Endothelial cell (in vitro differentiated cells): ENCODE data around the gene CAMTA1. TPM values are rescaled to one million over a fixed set of nuclear protein-coding genes. Genes with fewer than 3 reads are reported as not detected.

Experiments
- DNase-seq: peaks from one replicate; pipeline ENCODE4 v3.0.0; 2021; ENCODE audit warnings: low spot score
- H3K27ac Mint-ChIP-seq: one replicate; pipeline ENCODE4 v1.8.0; 2021; ENCODE audit warnings: mixed read lengths, inconsistent platforms; ENCODE audit not compliant: unreplicated experiment
- H3K27me3 Mint-ChIP-seq: one replicate; pipeline ENCODE4 v1.8.0; 2021; ENCODE audit warnings: mild to moderate bottlenecking, moderate library complexity, mixed read lengths, inconsistent platforms; ENCODE audit not compliant: unreplicated experiment
- H3K36me3 Mint-ChIP-seq: one replicate; pipeline ENCODE4 v1.8.0; 2021; ENCODE audit warnings: mild to moderate bottlenecking, low read depth, mixed read lengths, inconsistent platforms; ENCODE audit not compliant: unreplicated experiment
- H3K4me1 Mint-ChIP-seq: one replicate; pipeline ENCODE4 v1.8.0; 2021; ENCODE audit warnings: mild to moderate bottlenecking, mixed read lengths, inconsistent platforms; ENCODE audit not compliant: unreplicated experiment
- H3K4me3 Mint-ChIP-seq: one replicate; pipeline ENCODE4 v1.8.0; 2021; ENCODE audit warnings: mild to moderate bottlenecking, mixed read lengths, inconsistent platforms; ENCODE audit not compliant: unreplicated experiment
- H3K9me3 Mint-ChIP-seq: one replicate; pipeline ENCODE4 v1.8.0; 2021; ENCODE audit warnings: mixed read lengths, inconsistent platforms; ENCODE audit not compliant: unreplicated experiment
- CTCF ChIP-seq: fragments of 200-600 bp; sonication (generic); IDR thresholded peaks from one replicate; pipeline ENCODE4 v1.5.0; 2021; ENCODE audit warnings: antibody characterized with exemption; ENCODE audit not compliant: unreplicated experiment
- total RNA-seq: library from RNA; stranded (reverse); fragmentation: NEBNext Ultra II Directional; extraction: Animal tissue kit (Norgen Biotek cat#: 25700); gene quantifications from one replicate; pipeline ENCODE4 v1.2.1, GENCODE V29; 2021; ENCODE audit not compliant: unreplicated experiment

The CAMTA1 gene
- total RNA-seq, 1 donor from 2014 or later: 87.3 TPM

DNA sequence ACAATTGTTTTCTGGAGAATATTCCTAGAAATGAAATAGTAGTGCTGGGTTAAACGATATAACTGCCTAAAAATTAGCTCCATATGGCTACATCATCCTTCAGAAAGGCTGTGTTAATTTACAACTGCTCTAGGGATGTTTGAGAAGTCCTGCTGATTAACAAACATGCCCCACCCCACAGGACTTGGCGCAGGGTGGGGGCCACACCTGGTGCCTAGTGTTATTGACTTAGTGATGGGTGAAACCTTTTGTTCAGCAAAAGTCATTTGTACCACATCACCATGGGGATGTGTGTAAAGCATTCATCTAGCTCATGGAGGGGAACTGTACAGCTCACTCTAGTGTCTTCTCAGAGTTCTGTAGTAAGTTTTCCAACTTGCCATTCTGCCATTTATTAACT, 492.8 kb downstream of the CAMTA1 start:
- no peak overlapping the region for H3K27ac Mint-ChIP-seq
- H3K36me3 Mint-ChIP-seq: no peaks in the 10 kb centered on the region
- no peaks in the 10 kb centered on the region for H3K27me3 Mint-ChIP-seq
- no peak overlapping the region for H3K4me3 Mint-ChIP-seq
- H3K4me1 Mint-ChIP-seq: no peaks in the 10 kb centered on the region
- no peak for TF ChIP-seq CTCF
- no peaks in the 10 kb centered on the region for H3K9me3 Mint-ChIP-seq
- DNase-seq: no peak

GRCh38 chr1:7278827-7279765, 493.8 kb downstream of the CAMTA1 start:
- Mint-ChIP-seq H3K27ac (no peak overlapping the region), H3K4me3 (no peak overlapping the region), H3K4me1 (no peaks in the 10 kb centered on the region), H3K27me3 (no peaks in the 10 kb centered on the region), H3K9me3 (no peaks in the 10 kb centered on the region), H3K36me3 (no peaks in the 10 kb centered on the region)
- no peak for TF ChIP-seq CTCF
- DNase-seq: no peak

GRCh38 chr1:7279769-7280168, 494.5 kb downstream of the CAMTA1 start:
- Mint-ChIP-seq H3K4me3 (no peak overlapping the region), H3K27me3 (no peaks in the 10 kb centered on the region), H3K27ac (no peak overlapping the region), H3K9me3 (no peaks in the 10 kb centered on the region), H3K36me3 (no peaks in the 10 kb centered on the region), H3K4me1 (no peaks in the 10 kb centered on the region)
- no peak for TF ChIP-seq CTCF
- no peak for DNase-seq

DNA sequence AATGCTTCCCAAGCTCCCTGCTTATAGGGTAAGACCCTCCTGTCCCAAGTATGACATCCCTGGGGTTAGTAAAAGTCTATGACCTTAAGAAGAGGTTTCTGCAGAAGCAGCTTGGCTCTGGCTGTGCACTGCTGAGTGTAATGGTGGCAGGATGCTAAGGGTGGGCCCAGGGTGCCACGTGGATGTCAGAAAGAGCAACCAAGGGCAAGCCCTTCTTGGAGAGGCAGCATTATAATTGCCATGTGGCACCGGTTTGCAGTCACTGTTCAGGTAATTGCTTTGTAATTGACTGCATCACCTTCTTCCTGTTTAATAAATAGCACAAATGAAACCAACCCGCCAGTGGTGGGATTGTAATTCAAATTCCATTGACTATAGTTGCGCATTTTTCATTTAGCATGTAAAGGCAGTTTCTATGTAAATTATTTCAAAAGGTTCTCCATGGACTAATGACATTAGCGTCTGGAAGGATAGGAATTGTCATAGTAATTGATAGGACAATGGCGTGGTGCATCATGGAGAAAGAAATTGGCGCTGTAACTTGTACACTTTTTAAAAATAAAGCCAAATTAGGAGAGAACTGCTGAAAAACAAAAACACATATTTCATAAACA, 495.2 kb downstream of the CAMTA1 start:
- H3K4me3 Mint-ChIP-seq: no peak overlapping the region
- DNase-seq: no peak
- no peak overlapping the region for H3K27ac Mint-ChIP-seq
- H3K27me3 Mint-ChIP-seq: no peaks in the 10 kb centered on the region
- TF ChIP-seq CTCF: no peak
- H3K4me1 Mint-ChIP-seq: no peaks in the 10 kb centered on the region
- H3K36me3 Mint-ChIP-seq: no peaks in the 10 kb centered on the region
- no peaks in the 10 kb centered on the region for H3K9me3 Mint-ChIP-seq

GRCh38 chr1:7281821-7282220, 496.6 kb downstream of the CAMTA1 start:
- Mint-ChIP-seq H3K4me3 (no peak overlapping the region), H3K9me3 (no peaks in the 10 kb centered on the region), H3K27me3 (no peaks in the 10 kb centered on the region), H3K36me3 (no peaks in the 10 kb centered on the region), H3K4me1 (no peaks in the 10 kb centered on the region), H3K27ac (no peak overlapping the region)
- no peak for DNase-seq
- no peak for TF ChIP-seq CTCF
